IMR-90 (cell line): ENCODE data around the gene MEX3B.

Source experiments
- CHD1 ChIP-seq: IDR thresholded peaks from 2 replicates; pipeline ENCODE4 v1.6.1; 2012; ENCODE audit warnings: low read depth, low read length, improper control_type of control experiment
- FOS ChIP-seq: fragments of 150-350 bp; IDR thresholded peaks from 2 replicates; pipeline ENCODE4 v1.6.1; 2016; ENCODE audit warnings: low read depth, low read length
- MAZ ChIP-seq: IDR thresholded peaks from 2 replicates; pipeline ENCODE4 v1.6.1; 2012; ENCODE audit warnings: low read depth, mild to moderate bottlenecking, low read length, improper control_type of control experiment, moderate library complexity, borderline replicate concordance
- MXI1 ChIP-seq: IDR thresholded peaks from 2 replicates; pipeline ENCODE4 v1.6.1; 2012; ENCODE audit warnings: low read depth, mild to moderate bottlenecking, low read length, moderate library complexity, borderline replicate concordance
- POLR2A ChIP-seq: IDR thresholded peaks from 2 replicates; pipeline ENCODE4 v1.6.1; 2012; ENCODE audit warnings: mild to moderate bottlenecking, low read depth, low read length
- RAD21 ChIP-seq: IDR thresholded peaks from 2 replicates; pipeline ENCODE4 v1.6.1; 2012; ENCODE audit warnings: low read length, improper control_type of control experiment
- RCOR1 ChIP-seq: IDR thresholded peaks from 2 replicates; pipeline ENCODE4 v1.6.1; 2012; ENCODE audit warnings: mild to moderate bottlenecking, low read length, improper control_type of control experiment; ENCODE audit not compliant: insufficient replicate concordance
- RFX5 ChIP-seq: IDR thresholded peaks from 2 replicates; pipeline ENCODE4 v1.8.0; 2012; ENCODE audit warnings: low read depth, mild to moderate bottlenecking, low read length, moderate library complexity
- USF2 ChIP-seq: fragments of 150-350 bp; IDR thresholded peaks from 2 replicates; pipeline ENCODE4 v1.6.1; 2017; ENCODE audit warnings: mild to moderate bottlenecking, antibody characterized with exemption, low read length, low read depth
- TF ChIP-seq, protein P1 (sequence below): conservative IDR thresholded peaks from 2 replicates; pipeline ENCODE4 v1.5.1; 2012; ENCODE audit warnings: mild to moderate bottlenecking, low read depth, low read length, improper control_type of control experiment
- TF ChIP-seq, protein P2 (sequence below): fragments of 150-350 bp; IDR thresholded peaks from 2 replicates; pipeline ENCODE4 v1.6.1; 2016; ENCODE audit warnings: low read depth, mild to moderate bottlenecking, low read length, moderate library complexity, borderline replicate concordance

GRCh38 chr15:82014989-82015388 lies 30.8 kb downstream of the MEX3B start:
- TF ChIP-seq, protein P1, sequence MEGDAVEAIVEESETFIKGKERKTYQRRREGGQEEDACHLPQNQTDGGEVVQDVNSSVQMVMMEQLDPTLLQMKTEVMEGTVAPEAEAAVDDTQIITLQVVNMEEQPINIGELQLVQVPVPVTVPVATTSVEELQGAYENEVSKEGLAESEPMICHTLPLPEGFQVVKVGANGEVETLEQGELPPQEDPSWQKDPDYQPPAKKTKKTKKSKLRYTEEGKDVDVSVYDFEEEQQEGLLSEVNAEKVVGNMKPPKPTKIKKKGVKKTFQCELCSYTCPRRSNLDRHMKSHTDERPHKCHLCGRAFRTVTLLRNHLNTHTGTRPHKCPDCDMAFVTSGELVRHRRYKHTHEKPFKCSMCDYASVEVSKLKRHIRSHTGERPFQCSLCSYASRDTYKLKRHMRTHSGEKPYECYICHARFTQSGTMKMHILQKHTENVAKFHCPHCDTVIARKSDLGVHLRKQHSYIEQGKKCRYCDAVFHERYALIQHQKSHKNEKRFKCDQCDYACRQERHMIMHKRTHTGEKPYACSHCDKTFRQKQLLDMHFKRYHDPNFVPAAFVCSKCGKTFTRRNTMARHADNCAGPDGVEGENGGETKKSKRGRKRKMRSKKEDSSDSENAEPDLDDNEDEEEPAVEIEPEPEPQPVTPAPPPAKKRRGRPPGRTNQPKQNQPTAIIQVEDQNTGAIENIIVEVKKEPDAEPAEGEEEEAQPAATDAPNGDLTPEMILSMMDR, result no peak
- TF ChIP-seq RFX5 (no peak), CHD1 (no peak), RCOR1 (no peak), POLR2A (no peak), FOS (no peak), RAD21 (no peak), MAZ (no peak), USF2 (no peak), MXI1 (no peak)
- TF ChIP-seq, protein P2, sequence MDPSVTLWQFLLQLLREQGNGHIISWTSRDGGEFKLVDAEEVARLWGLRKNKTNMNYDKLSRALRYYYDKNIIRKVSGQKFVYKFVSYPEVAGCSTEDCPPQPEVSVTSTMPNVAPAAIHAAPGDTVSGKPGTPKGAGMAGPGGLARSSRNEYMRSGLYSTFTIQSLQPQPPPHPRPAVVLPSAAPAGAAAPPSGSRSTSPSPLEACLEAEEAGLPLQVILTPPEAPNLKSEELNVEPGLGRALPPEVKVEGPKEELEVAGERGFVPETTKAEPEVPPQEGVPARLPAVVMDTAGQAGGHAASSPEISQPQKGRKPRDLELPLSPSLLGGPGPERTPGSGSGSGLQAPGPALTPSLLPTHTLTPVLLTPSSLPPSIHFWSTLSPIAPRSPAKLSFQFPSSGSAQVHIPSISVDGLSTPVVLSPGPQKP, result no peak
